PC-9 (cell line): ENCODE data around the gene ITSN2. TPM values are rescaled to one million over a fixed set of nuclear protein-coding genes. Genes with fewer than 3 reads are reported as not detected.

Source experiments
- BruUV-seq: library from RNA; stranded (reverse); fragments of 400-500 nt; replicated peaks from 2 replicates; lab custom pipeline; 2021; lab: Mats Ljungman, UMichigan
- CTCF ChIA-PET: fragments of 300-600 bp; sonication (Branson Sonifier 250); formaldehyde crosslinking; loops from one replicate; lab custom pipeline; 2022; ENCODE audit warnings: antibody characterized with exemption; lab: Charles Lee
- POLR2A ChIA-PET: fragments of 300-600 bp; sonication (Branson Sonifier 250); formaldehyde crosslinking; loops from one replicate; lab custom pipeline; 2022; ENCODE audit warnings: antibody characterized with exemption; ENCODE audit not compliant: unreplicated experiment; lab: Charles Lee
- DNase-seq, 2 experiments: peaks; one replicate each; pipeline versions ENCODE4 v3.0.0 to v3.0.0-alpha.2; 2015 to 2022; ENCODE audit warnings: mixed read lengths in 1 of 2
- H2AFZ ChIP-seq: fragments of 200-600 bp; sonication (generic); 2 replicates; pipeline ENCODE4 v1.8.1; 2017; ENCODE audit warnings: antibody characterized with exemption
- H3F3A ChIP-seq: fragments of 200-600 bp; sonication (generic); 2 replicates; pipeline ENCODE4 v1.8.1; 2017; ENCODE audit warnings: antibody characterized with exemption, mild to moderate bottlenecking, low read depth; ENCODE audit not compliant: insufficient read depth
- H3K27ac ChIP-seq: fragments of 200-600 bp; sonication (generic); 2 replicates; pipeline ENCODE4 v1.6.1; 2016; ENCODE audit warnings: mixed run types
- H3K27me3 ChIP-seq: fragments of 200-600 bp; sonication (generic); 2 replicates; pipeline ENCODE4 v1.6.1; 2016; ENCODE audit warnings: low read depth, mixed run types; ENCODE audit not compliant: insufficient read depth
- H3K36me3 ChIP-seq: fragments of 200-600 bp; sonication (generic); 2 replicates; pipeline ENCODE4 v1.6.1; 2016; ENCODE audit warnings: low read depth, mixed run types
- H3K4me1 ChIP-seq: fragments of 200-600 bp; sonication (generic); replicated peaks from 2 replicates; pipeline ENCODE4 v1.6.1; 2016; ENCODE audit warnings: mixed run types; ENCODE audit not compliant: insufficient read depth
- H3K4me2 ChIP-seq: fragments of 200-600 bp; sonication (generic); 2 replicates; pipeline ENCODE4 v1.6.1; 2017; ENCODE audit warnings: mixed run types
- H3K4me3 ChIP-seq: fragments of 200-600 bp; sonication (generic); 2 replicates; pipeline ENCODE4 v1.6.1; 2016; ENCODE audit warnings: mixed run types
- H3K79me2 ChIP-seq: fragments of 200-600 bp; sonication (generic); 2 replicates; pipeline ENCODE4 v1.6.1; 2017; ENCODE audit warnings: low read depth, mixed run types
- H3K9me2 ChIP-seq: fragments of 200-600 bp; sonication (generic); 2 replicates; pipeline ENCODE4 v1.8.1; 2017; ENCODE audit warnings: mild to moderate bottlenecking; ENCODE audit not compliant: insufficient read depth
- H3K9me3 ChIP-seq: fragments of 200-600 bp; sonication (generic); 2 replicates; pipeline ENCODE4 v1.8.1; 2016; ENCODE audit warnings: low read depth; ENCODE audit not compliant: insufficient read depth
- H4K20me1 ChIP-seq: fragments of 200-600 bp; sonication (generic); 2 replicates; pipeline ENCODE4 v1.8.1; 2017; ENCODE audit not compliant: insufficient read depth
- CTCF ChIP-seq: fragments of 200-600 bp; sonication (generic); conservative IDR thresholded peaks from 2 replicates; pipeline ENCODE4 v1.6.1; 2017; ENCODE audit warnings: mixed run types, antibody characterized with exemption, mild to moderate bottlenecking, moderate library complexity
- EZH2 ChIP-seq: fragments of 200-600 bp; sonication (generic); IDR thresholded peaks from 2 replicates; pipeline ENCODE4 v1.8.0; 2017; ENCODE audit warnings: antibody characterized with exemption, low read depth
- intact Hi-C: fragments of 100-400 bp; cut with micrococcal nuclease; formaldehyde crosslinking; loops from one replicate; pipeline ENCODE4 v1.10.0; 2022; ENCODE audit not compliant: unreplicated experiment
- total RNA-seq: library from RNA; stranded (reverse); gene quantifications from 2 replicates; pipeline ENCODE4 v1.2.3, GENCODE V29; 2021

Gene ITSN2
- total RNA-seq, 1 experiment from 2014 or later = 28.4 TPM

GRCh38 chr2:24354957-24355356, 5.4 kb downstream of the ITSN2 start:
- peaks cover 89% of the 10 kb centered on the region for H3K79me2 ChIP-seq
- intact Hi-C loops = no loop called here
- H3K4me2 ChIP-seq = no peak overlapping the region
- ChIA-PET POLR2A (no interaction called here), CTCF (no interaction called here)
- H3K9me3 ChIP-seq = no peaks in the 10 kb centered on the region
- no TSS peak for BruUV-seq
- TF ChIP-seq CTCF (no peak), EZH2 (no peak)
- H3K9me2 ChIP-seq = no peaks in the 10 kb centered on the region
- 0 out of 2 replicates have a peak, but pooled peaks cover 5% of the 10 kb centered on the region for H3F3A ChIP-seq
- peaks cover 15% of the 10 kb centered on the region for H3K4me1 ChIP-seq
- no peak overlapping the region for H2AFZ ChIP-seq
- no peak for DNase-seq
- H3K27ac ChIP-seq = no peak overlapping the region
- H3K36me3 ChIP-seq = no peaks in the 10 kb centered on the region
- no peak overlapping the region for H3K4me3 ChIP-seq
- H3K27me3 ChIP-seq = no peaks in the 10 kb centered on the region
- peaks cover 16% of the 10 kb centered on the region; the same call in 1 of the 2 replicates for H4K20me1 ChIP-seq

- no peak for DNase-seq
- POLR2A ChIA-PET = no interaction called here
These were observed 5.9 kb downstream of the ITSN2 start for GRCh38 chr2:24354395-24354794.

DNA sequence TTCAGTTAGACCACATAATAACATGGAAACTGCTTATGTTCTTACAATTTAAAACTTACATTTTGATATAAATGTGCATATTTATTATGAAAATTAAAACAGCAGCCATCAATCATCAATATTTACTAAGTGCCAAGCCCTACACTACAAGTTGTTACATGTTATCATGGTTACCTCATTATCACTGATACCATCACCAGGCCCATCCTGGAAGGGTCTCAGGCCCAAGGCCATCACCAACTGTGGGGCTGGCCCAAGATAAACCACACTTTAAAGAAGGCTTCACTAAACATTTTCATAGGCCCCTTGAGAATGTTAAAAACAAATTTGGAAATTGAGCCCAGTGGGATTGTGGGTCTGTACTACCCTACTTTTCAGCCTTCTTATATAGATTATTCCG, 6.4 kb downstream of the ITSN2 start:
- H3K4me3 ChIP-seq = no peak overlapping the region
- H3K36me3 ChIP-seq = no peaks in the 10 kb centered on the region
- H3K9me2 ChIP-seq = no peaks in the 10 kb centered on the region
- BruUV-seq = no TSS peak
- no peaks in the 10 kb centered on the region for H3K27me3 ChIP-seq
- H3K9me3 ChIP-seq = no peaks in the 10 kb centered on the region
- ChIA-PET POLR2A (no interaction called here), CTCF (no interaction called here)
- H3K79me2 ChIP-seq = peaks cover 90% of the 10 kb centered on the region
- no peak for DNase-seq
- peaks cover 16% of the 10 kb centered on the region; the same call in 1 of the 2 replicates for H4K20me1 ChIP-seq
- no peak overlapping the region for H3K4me2 ChIP-seq
- intact Hi-C loops = no loop called here
- no peak overlapping the region for H3K27ac ChIP-seq
- H3K4me1 ChIP-seq = peaks cover 13% of the 10 kb centered on the region
- TF ChIP-seq CTCF (no peak), EZH2 (no peak)
- no peak overlapping the region for H2AFZ ChIP-seq
- 0 out of 2 replicates have a peak, but pooled peaks cover 5% of the 10 kb centered on the region for H3F3A ChIP-seq

More at GRCh38 chr2:24354395-24354794, 5.9 kb downstream of the ITSN2 start:
- BruUV-seq = no TSS peak
- intact Hi-C loops = no loop called here
- Histone ChIP-seq H3K9me2 (no peaks in the 10 kb centered on the region), H3K4me1 (peaks cover 15% of the 10 kb centered on the region), H4K20me1 (peaks cover 16% of the 10 kb centered on the region; the same call in 1 of the 2 replicates), H3F3A (0 out of 2 replicates have a peak, but pooled peaks cover 5% of the 10 kb centered on the region), H3K27me3 (no peaks in the 10 kb centered on the region), H3K9me3 (no peaks in the 10 kb centered on the region), H3K36me3 (no peaks in the 10 kb centered on the region), H3K79me2 (peaks cover 90% of the 10 kb centered on the region), H3K4me2 (no peak overlapping the region), H2AFZ (no peak overlapping the region), H3K27ac (no peak overlapping the region), H3K4me3 (no peak overlapping the region)
- TF ChIP-seq EZH2 (no peak), CTCF (no peak)
- CTCF ChIA-PET = no interaction called here
